ENCODE results near the gene PCSK9. TPM values are rescaled to one million over a fixed set of nuclear protein-coding genes. Genes with fewer than 3 reads are reported as not detected.

Gene PCSK9
- total RNA-seq, 2 donors from 2014 or later = 0.45 TPM; not detected in 1

- DNase-seq (ENCODE audit: low spot score) = no peak
- no peaks in the 10 kb centered on the region for H3K27me3 ChIP-seq (replicated peaks; ENCODE audit: insufficient read depth)
- no peak overlapping the region for H3K27ac ChIP-seq
- no peak for TF ChIP-seq POLR2A (IDR thresholded peaks at IDR 0.05)
- no peak for TF ChIP-seq POLR2AphosphoS5 (IDR thresholded peaks at IDR 0.05)
- TF ChIP-seq CTCF (IDR thresholded peaks at IDR 0.05) = no peak
- 93% methylated on average over 7 of the region's 7 CpGs for WGBS
- peaks cover 6% of the 10 kb centered on the region for H3K4me1 ChIP-seq (replicated peaks)
- peaks cover 3 to 5% of the 10 kb centered on the region in 2 donors for H3K36me3 ChIP-seq
- intact Hi-C loops (cut with DNase I) = no loop called here
- H3K9me3 ChIP-seq = no peaks in the 10 kb centered on the region
- no peak overlapping the region for H3K4me3 ChIP-seq
These were observed 29.9 kb downstream of the PCSK9 start for GRCh38 chr1:55069280-55069679.

- H3K27me3 ChIP-seq (replicated peaks; ENCODE audit: insufficient read depth) = no peaks in the 10 kb centered on the region
- no peaks in the 10 kb centered on the region for H3K4me1 ChIP-seq (replicated peaks)
- intact Hi-C loops (cut with DNase I) = no loop called here
- H3K27ac ChIP-seq = no peak overlapping the region
- no peak for TF ChIP-seq POLR2A (IDR thresholded peaks at IDR 0.05)
- no peak for TF ChIP-seq CTCF (IDR thresholded peaks at IDR 0.05)
- no peak for TF ChIP-seq POLR2AphosphoS5 (IDR thresholded peaks at IDR 0.05)
- H3K36me3 ChIP-seq = peaks cover 4 to 11% of the 10 kb centered on the region in 2 donors
- H3K9me3 ChIP-seq = no peaks in the 10 kb centered on the region
- 57% methylated on average over 17 of the region's 17 CpGs for WGBS
- no peak for DNase-seq (ENCODE audit: low spot score)
- H3K4me3 ChIP-seq = no peak overlapping the region
These were observed 31.2 kb downstream of the PCSK9 start for GRCh38 chr1:55070293-55071164.

GRCh38 chr1:55071477-55071876 lies 32.1 kb downstream of the PCSK9 start:
- WGBS = 40% methylated on average over 8 of the region's 8 CpGs
- no peak overlapping the region for H3K4me3 ChIP-seq
- H3K36me3 ChIP-seq = peaks cover 4 to 11% of the 10 kb centered on the region in 2 donors
- H3K27me3 ChIP-seq (replicated peaks; ENCODE audit: insufficient read depth) = no peaks in the 10 kb centered on the region
- no peaks in the 10 kb centered on the region for H3K9me3 ChIP-seq
- intact Hi-C loops (cut with DNase I) = no loop called here
- H3K4me1 ChIP-seq (replicated peaks) = no peaks in the 10 kb centered on the region
- H3K27ac ChIP-seq = no peak overlapping the region
- DNase-seq (ENCODE audit: low spot score) = no peak
- TF ChIP-seq CTCF (IDR thresholded peaks at IDR 0.05) (no peak), POLR2AphosphoS5 (IDR thresholded peaks at IDR 0.05) (no peak)

GRCh38 chr1:55073187-55073916 lies 34.0 kb downstream of the PCSK9 start:
- Histone ChIP-seq H3K36me3 (peaks cover 4 to 7% of the 10 kb centered on the region in 2 donors), H3K9me3 (no peaks in the 10 kb centered on the region), H3K4me3 (no peak overlapping the region), H3K27me3 (replicated peaks; ENCODE audit: insufficient read depth) (no peaks in the 10 kb centered on the region), H3K27ac (no peak overlapping the region), H3K4me1 (replicated peaks) (no peaks in the 10 kb centered on the region)
- intact Hi-C loops (cut with DNase I) = no loop called here
- TF ChIP-seq POLR2A (IDR thresholded peaks at IDR 0.05) = no peak
- TF ChIP-seq CTCF (IDR thresholded peaks at IDR 0.05) = no peak
- TF ChIP-seq POLR2AphosphoS5 (IDR thresholded peaks at IDR 0.05) = no peak
- WGBS = 88% methylated on average over 3 of the region's 3 CpGs
- no peak for DNase-seq (ENCODE audit: low spot score)
